AG04450 (cell line): ENCODE results near the gene ITGA7. TPM values are rescaled to one million over a fixed set of nuclear protein-coding genes. Genes with fewer than 3 reads are reported as not detected.

Source experiments
- CTCF ChIA-PET: fragments of 300-600, 350-600 bp; formaldehyde crosslinking; extraction: SDS; loops from one replicate; lab custom pipeline; 2022; ENCODE audit warnings: antibody characterized with exemption, inconsistent platforms; lab: Charles Lee
- POLR2A ChIA-PET: fragments of 350-600 bp; formaldehyde crosslinking; extraction: SDS; loops from one replicate; lab custom pipeline; 2021; ENCODE audit warnings: antibody characterized with exemption, inconsistent platforms; lab: Yijun Ruan, JAX
- DNase-seq: peaks from one replicate; pipeline ENCODE4 v3.0.0-alpha.2; 2011; ENCODE audit warnings: low read depth, low spot score
- H3K27ac ChIP-seq: one replicate; pipeline ENCODE4 v1.5.1; 2012; ENCODE audit warnings: low read depth, low read length, control low read depth
- H3K27me3 ChIP-seq: one replicate; pipeline ENCODE4 v1.6.0; 2012; ENCODE audit warnings: low read length; ENCODE audit not compliant: control insufficient read depth, insufficient read depth
- H3K4me3 ChIP-seq: 2 replicates; pipeline ENCODE4 v1.5.1; 2011; ENCODE audit warnings: mild to moderate bottlenecking, low read depth, low read length, control low read depth
- H3K9me3 ChIP-seq: 2 replicates; pipeline ENCODE4 v1.5.1; 2012; ENCODE audit warnings: low read length; ENCODE audit not compliant: control insufficient read depth, insufficient read depth
- polyA plus RNA-seq: library from polyadenylated mRNA; depleted of rRNA; stranded (reverse); fragments of >200 nt; gene quantifications from 2 replicates; pipeline ENCODE4 v1.2.3, GENCODE V29; 2011
- TF ChIP-seq, protein P1 (sequence below): IDR thresholded peaks from 2 replicates; pipeline ENCODE4 v1.5.1; 2011; ENCODE audit warnings: low read depth, low read length, control low read depth, inconsistent platforms

ITGA7 gene
- polyA plus RNA-seq, 1 experiment: 9.1 TPM

DNA sequence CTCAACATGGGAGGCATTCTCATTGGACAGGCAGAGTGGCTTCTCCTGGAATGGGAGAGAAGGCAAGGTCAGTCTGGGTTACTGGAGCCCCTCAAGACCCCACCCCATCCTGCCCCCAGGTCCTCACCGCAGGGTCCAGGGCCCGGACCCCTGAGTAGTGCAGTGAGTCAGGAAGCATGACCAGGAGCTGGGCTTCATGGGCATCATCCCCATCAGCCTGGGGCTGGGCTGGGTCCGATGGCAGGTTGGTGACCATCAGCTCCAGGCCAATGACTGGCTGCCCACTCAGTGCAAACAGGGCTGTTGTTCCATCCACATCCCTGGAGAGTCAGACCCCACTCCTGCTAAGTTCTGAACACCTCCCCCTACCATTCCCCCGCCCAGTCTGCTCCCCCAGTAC lies 13.1 kb downstream of the ITGA7 start:
- TF ChIP-seq, protein P1, sequence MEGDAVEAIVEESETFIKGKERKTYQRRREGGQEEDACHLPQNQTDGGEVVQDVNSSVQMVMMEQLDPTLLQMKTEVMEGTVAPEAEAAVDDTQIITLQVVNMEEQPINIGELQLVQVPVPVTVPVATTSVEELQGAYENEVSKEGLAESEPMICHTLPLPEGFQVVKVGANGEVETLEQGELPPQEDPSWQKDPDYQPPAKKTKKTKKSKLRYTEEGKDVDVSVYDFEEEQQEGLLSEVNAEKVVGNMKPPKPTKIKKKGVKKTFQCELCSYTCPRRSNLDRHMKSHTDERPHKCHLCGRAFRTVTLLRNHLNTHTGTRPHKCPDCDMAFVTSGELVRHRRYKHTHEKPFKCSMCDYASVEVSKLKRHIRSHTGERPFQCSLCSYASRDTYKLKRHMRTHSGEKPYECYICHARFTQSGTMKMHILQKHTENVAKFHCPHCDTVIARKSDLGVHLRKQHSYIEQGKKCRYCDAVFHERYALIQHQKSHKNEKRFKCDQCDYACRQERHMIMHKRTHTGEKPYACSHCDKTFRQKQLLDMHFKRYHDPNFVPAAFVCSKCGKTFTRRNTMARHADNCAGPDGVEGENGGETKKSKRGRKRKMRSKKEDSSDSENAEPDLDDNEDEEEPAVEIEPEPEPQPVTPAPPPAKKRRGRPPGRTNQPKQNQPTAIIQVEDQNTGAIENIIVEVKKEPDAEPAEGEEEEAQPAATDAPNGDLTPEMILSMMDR: no peak
- DNase-seq: no peak
- ChIA-PET POLR2A (no interaction called here), CTCF (no interaction called here)
- peaks cover 2% of the 10 kb centered on the region for H3K27me3 ChIP-seq
- no peaks in the 10 kb centered on the region for H3K9me3 ChIP-seq
- no peak overlapping the region for H3K27ac ChIP-seq
- no peak overlapping the region for H3K4me3 ChIP-seq

DNA sequence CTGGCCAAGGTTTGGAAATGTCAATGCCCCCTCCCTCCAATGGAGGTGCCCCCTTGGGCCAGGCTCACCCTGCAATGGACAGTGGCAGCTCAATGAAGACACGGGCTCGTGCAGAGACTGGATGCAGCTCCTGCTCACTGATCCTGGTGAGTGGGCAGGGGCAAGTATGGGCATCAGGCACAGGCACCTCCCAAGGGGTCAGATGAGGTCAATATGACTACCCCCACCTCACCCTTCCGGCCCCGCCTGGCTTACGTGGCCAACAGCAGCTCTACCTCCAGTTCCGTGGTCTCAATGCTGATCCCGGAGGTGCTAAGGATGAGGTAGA lies 13.6 kb downstream of the ITGA7 start:
- H3K4me3 ChIP-seq: no peak overlapping the region
- peaks cover 2% of the 10 kb centered on the region for H3K27me3 ChIP-seq
- ChIA-PET CTCF (no interaction called here), POLR2A (no interaction called here)
- DNase-seq: no peak
- no peak overlapping the region for H3K27ac ChIP-seq
- H3K9me3 ChIP-seq: no peaks in the 10 kb centered on the region
- TF ChIP-seq, protein P1: no peak

DNA sequence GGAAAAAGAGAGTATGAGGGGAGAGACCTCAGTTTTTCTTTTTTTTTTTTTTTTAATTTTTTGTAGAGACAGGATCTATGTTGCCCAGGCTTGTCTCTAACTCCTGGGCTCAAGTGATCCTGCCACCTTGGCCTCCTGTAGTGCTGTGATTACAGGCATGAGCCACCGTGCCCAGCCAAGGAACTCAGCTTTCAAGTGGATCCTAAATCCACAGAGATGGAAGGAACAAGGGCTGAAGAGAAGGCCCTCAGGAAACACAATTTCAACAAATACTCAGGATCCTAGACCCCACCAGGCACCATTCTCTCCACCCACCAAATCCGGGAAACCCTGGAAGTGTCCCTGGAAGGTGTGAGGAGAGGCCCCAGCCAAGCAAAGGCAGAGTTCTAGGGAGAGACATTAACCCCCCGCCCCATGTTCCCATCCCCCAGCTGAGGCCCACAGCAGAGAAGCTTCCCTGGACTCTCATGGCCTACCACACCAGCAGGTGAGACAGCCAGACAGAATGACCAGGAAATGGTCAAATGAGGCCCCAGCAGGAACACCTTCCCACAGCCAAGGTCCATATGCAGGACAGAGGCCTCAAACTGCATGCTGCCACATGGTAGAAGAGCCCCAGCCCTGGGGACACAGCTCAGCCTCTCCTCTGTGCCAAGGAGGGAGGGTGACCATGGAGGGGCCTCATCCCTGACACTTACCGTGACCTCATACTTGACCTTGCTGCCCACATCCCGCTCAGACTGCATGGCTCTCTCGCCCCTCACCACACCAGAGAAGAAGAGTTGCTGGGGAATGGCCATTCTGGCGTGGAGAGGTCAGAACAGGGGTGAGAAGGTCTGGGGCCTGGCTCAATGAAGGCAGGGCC lies 14.1 kb downstream of the ITGA7 start:
- no peaks in the 10 kb centered on the region for H3K9me3 ChIP-seq
- peaks cover 2% of the 10 kb centered on the region for H3K27me3 ChIP-seq
- no peak overlapping the region for H3K4me3 ChIP-seq
- H3K27ac ChIP-seq: no peak overlapping the region
- TF ChIP-seq, protein P1: no peak
- ChIA-PET CTCF (no interaction called here), POLR2A (no interaction called here)
- no peak for DNase-seq

DNA sequence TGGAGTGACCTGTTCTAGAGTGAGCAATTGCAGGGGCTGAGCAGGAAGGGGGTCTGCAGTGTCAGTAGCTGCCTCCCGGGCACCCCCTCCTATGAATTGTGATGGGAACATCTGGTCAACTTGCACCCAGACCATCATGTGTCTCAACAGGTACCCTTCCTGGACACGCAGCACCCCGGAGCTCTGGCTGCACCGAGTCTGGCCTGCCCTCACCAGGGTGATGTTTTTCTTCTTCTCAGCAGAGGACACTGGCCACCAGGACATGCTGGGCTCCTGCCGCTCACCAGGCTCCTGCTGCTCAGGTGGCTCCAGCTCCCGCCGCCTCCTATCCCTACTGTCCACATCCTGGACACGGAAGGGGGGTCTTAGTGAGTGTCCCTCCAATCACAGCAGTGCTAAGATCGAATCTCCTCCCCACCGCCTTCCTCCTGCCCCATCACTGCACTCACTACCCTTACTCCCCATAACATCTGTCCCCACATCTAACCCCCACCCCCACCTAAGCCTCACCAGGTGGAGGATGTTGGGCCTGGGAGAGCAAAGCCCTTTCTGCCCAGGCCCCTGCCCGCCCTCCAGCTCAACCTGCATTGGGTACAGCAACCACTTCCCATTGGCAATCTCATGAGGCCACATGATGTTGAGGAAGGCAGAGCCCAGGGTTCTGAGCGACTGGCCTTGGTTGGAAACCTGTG lies 14.9 kb downstream of the ITGA7 start:
- Histone ChIP-seq H3K27me3 (peaks cover 2% of the 10 kb centered on the region), H3K27ac (no peak overlapping the region), H3K4me3 (no peak overlapping the region), H3K9me3 (no peaks in the 10 kb centered on the region)
- ChIA-PET POLR2A (no interaction called here), CTCF (no interaction called here)
- TF ChIP-seq, protein P1: no peak
- DNase-seq: no peak
